Activated B cell treated with CpG ODN at 0.5 μM for 24 hours (primary cell): ENCODE data around the gene ZNF446. TPM values are rescaled to one million over a fixed set of nuclear protein-coding genes. Genes with fewer than 3 reads are reported as not detected.

Source experiments
- ATAC-seq: fragments of 200-7000 bp; cut with Tn5 transposase; one replicate; pipeline ENCODE4 v1.10.0; 2021; ENCODE audit warnings: low read depth, mild to moderate bottlenecking, moderate library complexity
- CTCF ChIA-PET: fragments of 350-600 bp; sonication (Branson Sonifier 250); formaldehyde crosslinking; loops from one replicate; lab custom pipeline; 2021; ENCODE audit warnings: antibody characterized with exemption; lab: Charles Lee
- POLR2A ChIA-PET: fragments of 350-600 bp; sonication (Branson Sonifier 250); formaldehyde crosslinking; loops from one replicate; lab custom pipeline; 2021; ENCODE audit warnings: antibody characterized with exemption; lab: Charles Lee
- DNase-seq: peaks from one replicate; pipeline ENCODE4 v3.0.0; 2022
- H3K27ac Mint-ChIP-seq: one replicate; pipeline ENCODE4 v1.8.0; 2020; ENCODE audit warnings: mixed read lengths
- H3K27me3 Mint-ChIP-seq: one replicate; pipeline ENCODE4 v1.8.0; 2021; ENCODE audit warnings: mixed read lengths
- H3K36me3 Mint-ChIP-seq: one replicate; pipeline ENCODE4 v1.8.0; 2021; ENCODE audit warnings: low read depth, mixed read lengths
- H3K4me1 Mint-ChIP-seq: one replicate; pipeline ENCODE4 v1.8.0; 2021; ENCODE audit warnings: mixed read lengths
- H3K4me3 Mint-ChIP-seq: one replicate; pipeline ENCODE4 v1.8.0; 2020; ENCODE audit warnings: mild to moderate bottlenecking, mixed read lengths
- H3K9me3 Mint-ChIP-seq: one replicate; pipeline ENCODE4 v1.8.0; 2020; ENCODE audit warnings: mixed read lengths
- CTCF ChIP-seq: fragments of 200-600 bp; IDR thresholded peaks from one replicate; pipeline ENCODE4 v1.8.0; 2022; ENCODE audit warnings: antibody characterized with exemption, mild to moderate bottlenecking
- intact Hi-C: fragments of 100-400 bp; cut with micrococcal nuclease; formaldehyde crosslinking; loops from one replicate; pipeline ENCODE4 v1.15.1; 2024
- total RNA-seq: library from RNA; stranded (reverse); gene quantifications from 2 replicates; pipeline ENCODE4 v1.2.3, GENCODE V29; 2022

ZNF446 gene
- total RNA-seq, 1 donor from 2014 or later: 9.6 TPM

- no peak for ATAC-seq
- Mint-ChIP-seq H3K4me1 (no peaks in the 10 kb centered on the region), H3K36me3 (no peaks in the 10 kb centered on the region), H3K27me3 (no peaks in the 10 kb centered on the region), H3K9me3 (no peaks in the 10 kb centered on the region), H3K27ac (no peak overlapping the region), H3K4me3 (no peak overlapping the region)
- TF ChIP-seq CTCF: no peak
- intact Hi-C loops: no loop called here
- ChIA-PET POLR2A (no interaction called here), CTCF (no interaction called here)
- DNase-seq: no peak
These were observed 16.1 kb downstream of the ZNF446 start for GRCh38 chr19:58492265-58492664.

- Mint-ChIP-seq H3K27me3 (no peaks in the 10 kb centered on the region), H3K4me1 (peaks cover 24% of the 10 kb centered on the region), H3K27ac (no peak overlapping the region), H3K9me3 (peaks cover 8% of the 10 kb centered on the region), H3K4me3 (peak overlapping the region; percentile 35), H3K36me3 (peaks cover 2% of the 10 kb centered on the region)
- ChIA-PET POLR2A (no interaction called here), CTCF (no interaction called here)
- DNase-seq (no peak), ATAC-seq (no peak)
- intact Hi-C loops: no loop called here
- TF ChIP-seq CTCF: no peak
These were observed 21.6 kb downstream of the ZNF446 start for GRCh38 chr19:58497634-58498170.

GRCh38 chr19:58498316-58499020 is 22.3 kb downstream of the ZNF446 start:
- POLR2A ChIA-PET: interaction anchor here (1.1 to 2.9 kb wide), 6 partner anchors 21 to 113 kb away, joined by 3 to 42 read pairs (median 4); partner anchors contain the start of genes ZBTB45 and ZNF324B
- intact Hi-C loops: loop anchor here (1.0 kb wide), 10 partner anchors 16 to 316 kb away; partner anchors contain the start of genes ZBTB45, ZNF132, ZNF324B and ZNF446
- no peak for TF ChIP-seq CTCF
- H3K4me1 Mint-ChIP-seq: peaks cover 24% of the 10 kb centered on the region
- H3K27ac Mint-ChIP-seq: peak overlapping the region; percentile 90
- H3K9me3 Mint-ChIP-seq: peaks cover 8% of the 10 kb centered on the region
- H3K36me3 Mint-ChIP-seq: peaks cover 2% of the 10 kb centered on the region
- H3K4me3 Mint-ChIP-seq: peak overlapping the region; percentile 92
- no peaks in the 10 kb centered on the region for H3K27me3 Mint-ChIP-seq
- CTCF ChIA-PET: interaction anchor here (2.0 kb wide), 1 partner anchor 21 kb away, joined by 9 read pairs; the partner anchor contains the start of gene ZBTB45
- DNase-seq: no peak
- ATAC-seq: no peak

- ATAC-seq: peak; percentile 92
- peak overlapping the region; percentile 90 for H3K27ac Mint-ChIP-seq
- peak; percentile 89 for DNase-seq
- no peaks in the 10 kb centered on the region for H3K27me3 Mint-ChIP-seq
- H3K4me3 Mint-ChIP-seq: peak overlapping the region; percentile 92
- intact Hi-C loops: loop anchor here (1.0 kb wide), 10 partner anchors 15 to 317 kb away; partner anchors contain the start of genes ZBTB45, ZNF132, ZNF324B and ZNF446
- CTCF ChIA-PET: interaction anchor here (2.0 to 2.8 kb wide), 2 partner anchors 15 to 21 kb away, joined by 9 to 10 read pairs; partner anchors contain the start of gene ZBTB45
- H3K36me3 Mint-ChIP-seq: peaks cover 2% of the 10 kb centered on the region
- peaks cover 8% of the 10 kb centered on the region for H3K9me3 Mint-ChIP-seq
- peaks cover 24% of the 10 kb centered on the region for H3K4me1 Mint-ChIP-seq
- POLR2A ChIA-PET: interaction anchor here (0.6 to 2.9 kb wide), 19 partner anchors 10 to 790 kb away, joined by 3 to 42 read pairs (median 4); partner anchors contain the start of genes CHMP2A, TRIM28, ZBTB45 and ZNF132
- TF ChIP-seq CTCF: no peak
These were observed 23.1 kb downstream of the ZNF446 start for GRCh38 chr19:58499021-58499927.
